HCEC 1CT (cell line): ENCODE measurements around the gene CATSPERE.
"Not testable (repeated sequence)": the region's sequence is repeated elsewhere in the genome, so short reads cannot be mapped to it uniquely, and the experiment has no call there.

Experiments
- DNase-seq: peaks from one replicate; pipeline ENCODE4 v3.0.0-alpha.2; 2017

Gene CATSPERE

GRCh38 chr1:244449936-244450508 is 11.1 kb upstream of the CATSPERE start:
- DNase-seq: no peak

DNA sequence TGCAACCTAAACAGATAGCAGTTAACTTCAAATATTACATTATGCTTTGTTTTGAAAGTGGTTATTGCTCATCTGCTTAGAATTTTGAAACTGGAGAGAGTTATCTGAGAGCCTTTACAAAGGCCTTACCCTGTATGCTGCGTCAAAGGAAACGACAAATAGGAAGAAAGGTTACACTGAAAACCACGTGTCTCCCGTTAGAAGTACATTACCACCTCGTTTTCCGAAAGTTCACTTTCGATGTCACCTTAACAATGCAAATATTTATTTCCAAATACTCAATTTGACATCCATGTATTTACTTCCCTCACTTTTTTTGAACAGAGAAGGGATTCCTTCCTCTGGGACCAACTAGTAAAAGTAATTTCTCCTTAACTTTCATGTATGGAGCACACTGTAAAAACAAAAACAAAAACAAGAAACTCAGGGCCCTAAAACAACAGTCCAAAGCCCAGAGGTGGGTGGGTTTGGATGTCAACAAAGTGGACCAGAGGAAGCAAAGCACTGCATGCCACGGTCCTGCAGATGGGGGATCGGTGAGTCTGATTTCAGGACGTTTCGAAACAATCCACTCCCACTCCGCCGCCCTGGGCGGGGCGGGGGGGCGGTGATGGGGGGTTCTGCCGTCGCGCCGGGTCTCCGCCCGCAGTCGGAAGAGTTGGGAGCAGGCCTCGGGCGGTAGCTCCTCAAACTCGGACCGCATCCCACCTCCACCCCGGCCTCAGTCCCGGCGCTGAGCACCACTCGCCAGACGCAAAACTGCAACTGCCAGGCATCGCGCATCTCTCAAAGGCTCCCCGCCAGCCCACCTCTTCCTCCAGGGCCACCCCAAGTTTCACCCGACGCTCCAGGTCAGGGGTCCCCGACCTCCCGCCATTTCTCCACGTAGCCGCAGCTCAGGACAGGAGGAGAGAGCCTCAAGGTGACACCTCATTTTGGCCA is 10.2 kb upstream of the CATSPERE start:
- peak; percentile 85 for DNase-seq

DNA sequence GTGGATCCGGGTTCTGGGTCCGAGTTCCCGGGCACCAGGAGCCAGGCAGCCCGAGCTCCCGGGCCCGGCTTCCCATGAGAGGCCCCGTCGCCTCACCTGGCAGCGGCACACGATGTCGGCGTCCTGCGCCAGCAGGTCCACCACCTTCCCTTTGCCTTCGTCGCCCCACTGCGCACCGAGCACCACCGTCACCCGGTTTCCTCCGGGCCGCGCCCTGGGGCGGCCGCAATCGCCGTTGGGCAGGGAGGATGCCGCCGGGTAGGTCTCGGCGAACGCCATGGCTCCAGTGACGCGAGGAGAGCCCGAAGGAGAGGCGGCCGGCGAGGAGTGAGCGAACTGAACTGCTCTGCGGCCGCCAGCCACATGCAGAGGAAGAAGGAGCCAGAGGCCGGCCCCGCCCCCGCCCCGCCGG is 9.5 kb upstream of the CATSPERE start, which contains the start of gene ADSS2:
Gene ADSS2 (minus strand): TSS at position 371 of the 412 bp plus-strand sequence. CDS start 92 bp downstream, at position 279.
- no peak for DNase-seq

DNA sequence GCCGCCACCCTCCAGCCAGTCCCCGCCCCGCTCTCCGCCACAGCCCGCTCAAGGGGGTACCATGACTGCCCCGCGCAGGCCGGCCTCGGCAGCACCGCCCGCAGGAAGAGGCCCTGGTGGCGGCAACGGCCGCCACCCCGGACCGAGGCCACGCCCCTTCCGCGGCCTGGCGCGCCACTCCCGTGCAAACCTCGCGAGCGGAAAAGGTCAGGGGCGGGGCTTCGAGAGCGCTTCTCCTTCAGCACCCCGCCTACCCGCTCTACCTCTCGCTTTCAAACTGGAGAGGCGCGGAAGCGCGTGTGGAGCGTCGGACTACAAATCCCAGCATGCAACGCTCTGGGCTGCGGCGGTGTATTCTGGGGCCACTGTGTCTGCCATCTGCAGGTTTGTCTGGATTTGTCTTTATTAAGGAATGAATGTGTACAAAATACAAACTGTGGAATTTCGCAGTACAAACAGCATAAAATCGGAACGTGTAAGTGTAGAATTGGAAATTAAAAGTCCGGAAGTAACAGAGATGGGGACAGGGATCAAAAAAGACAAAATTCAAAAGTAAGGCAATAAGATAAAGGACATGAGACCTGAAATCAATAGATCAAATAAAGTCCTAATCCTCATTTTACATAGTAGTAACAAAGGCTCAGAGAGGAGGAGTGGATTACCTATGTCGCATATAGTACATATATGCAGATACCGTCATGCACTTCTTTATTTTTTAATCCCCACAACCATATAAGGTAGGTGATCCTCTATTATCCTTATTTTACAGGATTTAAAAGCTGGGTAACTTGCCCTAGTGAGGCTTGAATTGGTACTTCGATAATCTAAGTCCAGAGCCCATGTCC is 8.9 kb upstream of the CATSPERE start:
- peak; percentile 99 for DNase-seq

DNA sequence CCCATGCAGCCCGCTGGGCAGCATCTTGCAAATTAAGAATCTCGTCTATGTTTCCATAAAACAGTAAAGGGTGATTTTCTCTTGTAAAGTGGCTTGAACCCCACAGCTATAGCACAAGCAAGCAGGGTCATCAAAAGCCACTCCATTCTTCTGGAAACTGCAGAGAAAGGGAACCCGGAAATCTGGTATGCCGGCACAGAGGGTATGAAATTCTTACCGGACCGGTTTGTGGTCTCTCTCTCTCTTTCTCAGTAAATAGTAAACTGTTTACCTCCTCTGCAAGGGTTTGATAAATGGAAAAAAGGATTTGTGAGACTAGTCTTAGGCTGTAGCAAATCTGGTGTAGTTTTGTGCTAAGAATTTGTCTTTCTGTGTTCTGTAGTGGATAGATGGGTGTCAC is 6.7 kb upstream of the CATSPERE start:
- DNase-seq: no peak

GRCh38 chr1:244456586-244456985 is 4.5 kb upstream of the CATSPERE start:
- no peak for DNase-seq

GRCh38 chr1:244458781-244459180 is 2.3 kb upstream of the CATSPERE start:
- DNase-seq: no peak

DNA sequence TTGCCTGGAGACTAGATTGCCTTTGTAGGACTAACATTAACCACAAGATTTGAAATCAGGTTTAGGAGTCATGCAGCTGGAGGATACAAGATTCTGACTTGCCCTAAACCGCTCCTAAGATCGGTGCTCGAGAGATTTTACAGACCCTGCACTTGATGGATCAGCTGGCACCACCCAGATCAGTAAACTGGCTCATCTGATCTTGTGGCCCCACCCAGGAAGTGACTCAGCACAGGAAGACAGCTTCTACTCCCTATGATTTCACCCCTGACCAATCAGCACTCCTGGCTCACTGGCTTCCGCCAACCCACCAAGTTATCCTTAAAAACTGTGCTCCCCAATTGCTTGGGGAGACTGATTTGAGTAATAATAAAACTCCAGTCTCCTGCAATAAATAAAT is 876 bp upstream of the CATSPERE start:
- DNase-seq: peak; percentile 33

DNA sequence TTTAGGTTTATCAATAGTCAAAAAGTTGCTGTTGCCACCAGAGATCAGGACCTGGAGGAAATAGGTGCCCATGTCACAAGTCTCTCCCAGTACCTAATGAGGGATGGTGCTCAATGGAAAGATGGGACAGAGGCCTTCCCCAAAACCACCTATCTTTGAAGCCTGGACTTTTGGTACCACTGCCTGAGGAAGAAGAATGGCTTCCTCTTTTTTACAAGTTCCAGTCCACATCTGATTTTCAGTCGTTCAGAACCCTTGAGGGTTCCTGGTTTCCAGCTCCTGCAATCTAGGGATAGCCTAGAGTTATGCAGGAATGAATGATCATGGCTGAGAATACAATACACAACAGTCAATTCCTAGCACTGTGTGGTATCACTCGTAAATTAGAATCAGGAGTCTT is 5.7 kb downstream of the CATSPERE start:
- no peak for DNase-seq

GRCh38 chr1:244473059-244473605 is 12.1 kb downstream of the CATSPERE start:
- DNase-seq: no peak

DNA sequence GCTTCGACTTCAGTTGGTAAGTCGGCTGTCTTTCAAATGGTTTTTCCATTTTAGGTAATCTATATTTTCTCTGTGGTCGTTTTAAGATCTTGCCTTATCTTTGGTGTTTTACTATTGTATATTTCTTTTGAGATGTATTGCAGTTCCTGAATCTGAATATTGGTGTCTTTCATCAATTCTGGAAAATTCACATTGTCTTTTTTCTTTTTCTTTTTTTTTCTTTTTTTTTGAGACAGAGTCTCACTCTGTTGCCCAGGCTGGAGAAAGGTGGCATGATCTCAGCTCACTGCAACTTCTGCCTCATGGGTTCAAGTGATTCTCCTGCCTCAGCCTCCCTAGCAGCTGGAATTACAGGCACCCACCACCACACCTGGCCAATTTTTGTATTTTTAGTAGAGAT is 23.9 kb downstream of the CATSPERE start:
- DNase-seq: not testable (repeated sequence)

GRCh38 chr1:244494653-244495052 is 33.6 kb downstream of the CATSPERE start:
- no peak for DNase-seq

- DNase-seq: no peak
Observed at GRCh38 chr1:244496186-244496585, 35.1 kb downstream of the CATSPERE start.

DNA sequence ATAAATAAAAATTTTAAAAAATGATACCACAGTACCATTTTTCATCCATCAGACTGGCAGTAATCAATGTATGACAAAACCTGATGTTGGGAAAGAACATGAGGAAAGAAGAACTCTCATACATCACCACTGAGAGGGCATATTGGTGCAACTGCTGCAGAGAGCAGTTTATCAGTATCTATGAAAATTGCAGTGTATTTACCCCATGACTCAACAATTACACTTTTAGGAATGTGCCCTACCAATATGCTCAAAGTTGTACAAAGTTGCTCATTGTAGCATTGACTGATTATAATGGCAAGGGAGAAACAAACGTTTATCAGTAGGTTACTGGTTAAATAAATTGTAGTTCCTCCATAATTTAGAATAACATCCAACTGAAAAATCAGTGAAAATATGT is 36.7 kb downstream of the CATSPERE start:
- peak; percentile 9 for DNase-seq

DNA sequence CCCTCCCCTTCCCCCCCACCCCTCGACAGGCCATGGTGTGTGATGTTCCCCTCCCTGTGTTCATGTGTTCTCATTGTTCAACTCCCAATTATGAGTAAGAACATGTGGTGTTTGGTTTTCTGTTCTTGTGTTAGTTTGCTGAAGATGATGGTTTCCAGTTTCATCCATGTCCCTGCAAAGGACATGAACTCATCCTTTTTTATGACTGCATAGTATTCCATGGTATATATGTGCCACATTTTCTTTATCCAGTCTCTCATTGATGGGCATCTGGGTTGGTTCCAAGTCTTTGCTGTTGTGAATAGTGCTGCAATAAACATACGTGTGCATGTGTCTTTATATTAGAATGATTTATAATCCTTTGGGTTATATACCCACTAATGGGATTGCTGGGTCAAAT is 38.4 kb downstream of the CATSPERE start:
- not testable (repeated sequence) for DNase-seq

DNA sequence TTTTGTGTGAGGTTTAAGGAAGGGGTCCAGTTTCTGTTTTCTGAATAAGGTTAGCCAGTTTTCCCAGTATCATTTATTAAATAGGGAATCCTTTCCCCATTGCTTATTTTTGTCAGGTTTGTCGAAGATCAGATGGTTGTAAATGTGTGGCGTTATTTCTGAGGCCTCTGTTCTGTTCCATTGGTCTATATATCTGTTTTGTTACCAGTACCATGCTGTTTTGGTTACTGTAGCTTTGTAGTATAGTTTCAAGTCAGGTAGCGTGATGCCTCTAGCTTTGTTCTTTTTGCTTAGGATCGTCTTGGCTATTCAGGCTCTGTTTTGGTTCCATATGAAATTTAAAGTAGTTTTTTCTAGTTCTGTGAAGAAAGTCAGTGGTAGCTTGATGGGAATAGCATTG is 39.4 kb downstream of the CATSPERE start:
- DNase-seq: not testable (repeated sequence)

- no peak for DNase-seq
Observed at GRCh38 chr1:244502630-244503029, 41.6 kb downstream of the CATSPERE start.

GRCh38 chr1:244513493-244513892 is 52.4 kb downstream of the CATSPERE start:
- DNase-seq: no peak

GRCh38 chr1:244515680-244516079 is 54.6 kb downstream of the CATSPERE start:
- no peak for DNase-seq

DNA sequence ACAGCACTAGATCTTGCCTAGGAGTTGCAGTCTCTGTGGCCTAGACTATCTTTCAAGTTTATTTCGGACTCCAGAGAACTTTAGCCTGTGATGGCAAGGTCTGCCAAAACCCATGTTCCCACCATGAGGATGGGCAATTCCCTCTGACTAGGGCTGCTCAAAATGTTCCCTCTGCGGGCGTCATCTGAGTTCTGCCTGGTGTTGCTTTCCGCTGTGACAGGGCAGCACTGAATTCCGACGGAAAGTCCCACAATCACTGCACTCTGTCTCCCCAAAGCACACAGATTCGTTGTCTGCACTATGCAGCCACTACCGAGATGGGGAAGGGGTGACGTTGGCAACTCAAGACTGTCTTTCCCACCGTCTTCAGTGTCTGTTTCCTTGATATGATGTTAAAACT is 75.2 kb downstream of the CATSPERE start:
- DNase-seq: no peak

GRCh38 chr1:244545511-244545910 is 84.4 kb downstream of the CATSPERE start:
- peak; percentile 5 for DNase-seq

GRCh38 chr1:244548558-244549115 is 87.6 kb downstream of the CATSPERE start:
- DNase-seq: no peak

DNA sequence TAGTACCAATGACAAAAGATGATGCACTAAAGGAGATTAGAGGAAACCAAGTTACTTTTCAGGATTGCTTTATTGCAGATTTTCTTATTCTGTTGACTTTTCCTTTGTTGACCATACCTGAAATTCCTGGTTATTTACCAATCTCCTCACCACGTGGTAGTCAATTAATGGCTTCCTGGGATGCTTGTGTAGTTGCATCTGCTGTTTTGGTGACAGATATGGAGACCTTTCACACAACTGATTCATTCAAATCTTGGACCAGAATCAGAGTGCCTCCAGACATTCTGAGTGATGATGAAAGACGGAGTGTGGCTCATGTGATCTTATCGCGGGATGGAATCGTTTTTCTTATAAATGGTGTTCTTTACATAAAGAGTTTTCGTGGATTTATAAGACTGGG is 91.3 kb downstream of the CATSPERE start:
- DNase-seq: no peak
